Spinal cord (tissue), 10 donors: ENCODE results near the gene TAOK3. TPM values are rescaled to one million over a fixed set of nuclear protein-coding genes. Genes with fewer than 3 reads are reported as not detected.

Source experiments
- DNase-seq, 6 donors: peaks; one replicate each; pipeline versions ENCODE4 v3.0.0 to v3.0.0-alpha.2; 2013 to 2015; ENCODE audit warnings: low spot score in 6 of 6, low read depth in 4 of 6
- H3K27ac ChIP-seq: one replicate; pipeline ENCODE4 v1.5.1; 2013; ENCODE audit warnings: low read depth, low read length, control low read depth
- H3K27me3 ChIP-seq: one replicate; pipeline ENCODE4 v1.6.1; 2013; ENCODE audit warnings: low read length; ENCODE audit not compliant: control insufficient read depth, insufficient read depth
- H3K36me3 ChIP-seq: one replicate; pipeline ENCODE4 v1.6.1; 2013; ENCODE audit warnings: low read length; ENCODE audit not compliant: control insufficient read depth, insufficient read depth
- H3K4me1 ChIP-seq: one replicate; pipeline ENCODE4 v1.6.1; 2013; ENCODE audit warnings: low read length; ENCODE audit not compliant: control insufficient read depth, insufficient read depth
- H3K4me3 ChIP-seq: one replicate; pipeline ENCODE4 v1.5.1; 2013; ENCODE audit warnings: low read depth, low read length, control low read depth
- H3K9me3 ChIP-seq: one replicate; pipeline ENCODE4 v1.6.1; 2013; ENCODE audit warnings: low read length; ENCODE audit not compliant: control insufficient read depth, insufficient read depth
- WGBS: methylation state at CpG from one replicate; pipeline ENCODE4 v1.1.5; 2013; ENCODE audit warnings: missing lambda C conversion rate; ENCODE audit not compliant: insufficient coverage; 5-methylcytosine and 5-hydroxymethylcytosine counted together
- polyA plus RNA-seq, 2 donors: library from polyadenylated mRNA; unstranded; fragments of 120-200 nt; gene quantifications; one replicate each; pipeline ENCODE4 v1.2.1, GENCODE V29; 2013; ENCODE audit not compliant: insufficient read length in 2 of 2
- total RNA-seq, 2 donors: library from RNA; depleted of rRNA in 1 of 2; stranded (reverse); fragments of 120-200 nt in 1 of 2; fragments of >200 nt in 1 of 2; gene quantifications; one replicate each; pipeline versions ENCODE4 v1.2.3 to v1.2.4, GENCODE V29; 2013 to 2014
- donor health status: healthy.

The TAOK3 gene
- total and polyA plus RNA-seq, 4 donors, result 46.9 to 107 (median 77.9) TPM

GRCh38 chr12:118328486-118329330, 44.0 kb downstream of the TAOK3 start:
- Histone ChIP-seq H3K27ac (no peak overlapping the region), H3K36me3 (no peaks in the 10 kb centered on the region), H3K27me3 (no peaks in the 10 kb centered on the region), H3K4me3 (no peak overlapping the region), H3K4me1 (no peaks in the 10 kb centered on the region), H3K9me3 (no peaks in the 10 kb centered on the region)
- no CpG with 5 or more reads among the region's 3 CpGs for WGBS
- no peak for DNase-seq

- Histone ChIP-seq H3K4me3 (no peak overlapping the region), H3K27ac (no peak overlapping the region), H3K4me1 (no peaks in the 10 kb centered on the region), H3K36me3 (no peaks in the 10 kb centered on the region), H3K9me3 (no peaks in the 10 kb centered on the region), H3K27me3 (no peaks in the 10 kb centered on the region)
- no peak for DNase-seq
Measured at GRCh38 chr12:118327391-118327790, 45.3 kb downstream of the TAOK3 start.

GRCh38 chr12:118326991-118327390, 45.7 kb downstream of the TAOK3 start:
- Histone ChIP-seq H3K4me3 (no peak overlapping the region), H3K9me3 (no peaks in the 10 kb centered on the region), H3K27ac (no peak overlapping the region), H3K27me3 (no peaks in the 10 kb centered on the region), H3K4me1 (no peaks in the 10 kb centered on the region), H3K36me3 (no peaks in the 10 kb centered on the region)
- DNase-seq, result peak in 1 of 6 donors; percentile 23

GRCh38 chr12:118325081-118325480, 47.6 kb downstream of the TAOK3 start:
- WGBS, result no CpG with 5 or more reads among the region's 2 CpGs
- Histone ChIP-seq H3K4me3 (no peak overlapping the region), H3K36me3 (no peaks in the 10 kb centered on the region), H3K27me3 (no peaks in the 10 kb centered on the region), H3K27ac (no peak overlapping the region), H3K4me1 (no peaks in the 10 kb centered on the region), H3K9me3 (no peaks in the 10 kb centered on the region)
- DNase-seq, result no peak

- Histone ChIP-seq H3K27ac (no peak overlapping the region), H3K4me1 (no peaks in the 10 kb centered on the region), H3K4me3 (no peak overlapping the region), H3K9me3 (peaks cover 3% of the 10 kb centered on the region), H3K36me3 (no peaks in the 10 kb centered on the region), H3K27me3 (no peaks in the 10 kb centered on the region)
- no CpG with 5 or more reads among the region's 3 CpGs for WGBS
- DNase-seq, result no peak
Measured at GRCh38 chr12:118319627-118320026, 53.1 kb downstream of the TAOK3 start.

- H3K9me3 ChIP-seq, result peaks cover 3% of the 10 kb centered on the region
- WGBS, result no CpG with 5 or more reads among the region's 1 CpG
- DNase-seq, result no peak
- H3K36me3 ChIP-seq, result no peaks in the 10 kb centered on the region
- no peak overlapping the region for H3K27ac ChIP-seq
- no peak overlapping the region for H3K4me3 ChIP-seq
- H3K4me1 ChIP-seq, result no peaks in the 10 kb centered on the region
- no peaks in the 10 kb centered on the region for H3K27me3 ChIP-seq
Measured at GRCh38 chr12:118318744-118319143, 54.0 kb downstream of the TAOK3 start.

GRCh38 chr12:118317729-118318128, 55.0 kb downstream of the TAOK3 start:
- no peak overlapping the region for H3K4me3 ChIP-seq
- DNase-seq, result no peak
- no peaks in the 10 kb centered on the region for H3K27me3 ChIP-seq
- H3K27ac ChIP-seq, result no peak overlapping the region
- WGBS, result no CpG with 5 or more reads among the region's 1 CpG
- H3K36me3 ChIP-seq, result no peaks in the 10 kb centered on the region
- no peaks in the 10 kb centered on the region for H3K4me1 ChIP-seq
- H3K9me3 ChIP-seq, result peaks cover 3% of the 10 kb centered on the region

- DNase-seq, result no peak
- Histone ChIP-seq H3K36me3 (no peaks in the 10 kb centered on the region), H3K4me3 (no peak overlapping the region), H3K27ac (no peak overlapping the region), H3K9me3 (peaks cover 3% of the 10 kb centered on the region), H3K4me1 (no peaks in the 10 kb centered on the region), H3K27me3 (no peaks in the 10 kb centered on the region)
Measured at GRCh38 chr12:118315821-118316220, 56.9 kb downstream of the TAOK3 start.

GRCh38 chr12:118312578-118312977, 60.1 kb downstream of the TAOK3 start:
- peak overlapping the region; percentile 47 for H3K27ac ChIP-seq
- DNase-seq, result no peak
- no peaks in the 10 kb centered on the region for H3K9me3 ChIP-seq
- H3K4me3 ChIP-seq, result no peak overlapping the region
- H3K4me1 ChIP-seq, result no peaks in the 10 kb centered on the region
- H3K36me3 ChIP-seq, result no peaks in the 10 kb centered on the region
- WGBS, result no CpG with 5 or more reads among the region's 1 CpG
- no peaks in the 10 kb centered on the region for H3K27me3 ChIP-seq

- Histone ChIP-seq H3K36me3 (no peaks in the 10 kb centered on the region), H3K9me3 (no peaks in the 10 kb centered on the region), H3K27ac (peak overlapping the region; percentile 67), H3K4me1 (no peaks in the 10 kb centered on the region), H3K27me3 (no peaks in the 10 kb centered on the region), H3K4me3 (no peak overlapping the region)
- 11% methylated on average over 1 of the region's 2 CpGs for WGBS
- peak in 3 of 6 donors; percentile 20 to 48 (median 41) for DNase-seq
Measured at GRCh38 chr12:118311666-118312065, 61.0 kb downstream of the TAOK3 start.
